Activated CD4-positive, alpha-beta T cell treated with anti-CD3 and anti-CD28 coated beads for 48 hours (primary cell): ENCODE results near the gene RAPGEF3.
A peak's percentile ranks its signal among the peaks of the same experiment; 100 is the strongest.

Experiments
- DNase-seq: peaks from one replicate; pipeline ENCODE4 v3.0.0-alpha.2; 2020

RAPGEF3 gene

GRCh38 chr12:47775100-47775911 lies 16.6 kb upstream of the RAPGEF3 start:
- DNase-seq = no peak

GRCh38 chr12:47774663-47775062 lies 16.0 kb upstream of the RAPGEF3 start:
- DNase-seq = no peak

- no peak for DNase-seq
Measured at GRCh38 chr12:47773858-47774580, 15.3 kb upstream of the RAPGEF3 start.

- DNase-seq = peak; percentile 71
Measured at GRCh38 chr12:47773062-47773857, 14.6 kb upstream of the RAPGEF3 start, which contains the start of gene SLC48A1. SLC48A1 (plus strand) TSS chr12:47773238; CDS start chr12:47773305, 67 bp downstream.

GRCh38 chr12:47772738-47773061 lies 14.0 kb upstream of the RAPGEF3 start:
- DNase-seq = no peak

- DNase-seq = no peak
Measured at GRCh38 chr12:47772094-47772660, 13.5 kb upstream of the RAPGEF3 start.

GRCh38 chr12:47771304-47771703 lies 12.6 kb upstream of the RAPGEF3 start:
- no peak for DNase-seq

GRCh38 chr12:47770086-47770726 lies 11.5 kb upstream of the RAPGEF3 start:
- DNase-seq = no peak

GRCh38 chr12:47769234-47770085 lies 10.8 kb upstream of the RAPGEF3 start:
- no peak for DNase-seq

- DNase-seq = no peak
Measured at GRCh38 chr12:47768323-47768811, 9.7 kb upstream of the RAPGEF3 start.

- DNase-seq = peak; percentile 80
Measured at GRCh38 chr12:47767216-47767724, 8.6 kb upstream of the RAPGEF3 start.

- DNase-seq = no peak
Measured at GRCh38 chr12:47766502-47767215, 8.0 kb upstream of the RAPGEF3 start.

GRCh38 chr12:47763481-47764346 lies 5.0 kb upstream of the RAPGEF3 start:
- DNase-seq = no peak

GRCh38 chr12:47762850-47763465 lies 4.3 kb upstream of the RAPGEF3 start:
- DNase-seq = no peak

- no peak for DNase-seq
Measured at GRCh38 chr12:47758584-47758833, 171 bp downstream of the RAPGEF3 start.

GRCh38 chr12:47757840-47758583 lies 668 bp downstream of the RAPGEF3 start:
- no peak for DNase-seq

- no peak for DNase-seq
Measured at GRCh38 chr12:47757364-47757839, 1.3 kb downstream of the RAPGEF3 start.
